Stimulated activated CD4-positive, alpha-beta T cell treated with anti-CD3 and anti-CD28 coated beads, TNF-alpha, amount 100 ng/mL, for 1 hour (primary cell): ENCODE results near the gene RAD23A.
"Not testable (repeated sequence)": the region's sequence is repeated elsewhere in the genome, so short reads cannot be mapped to it uniquely, and the experiment has no call there.

ENCODE experiments used
- DNase-seq, 3 donors: peaks; one replicate each; pipeline ENCODE4 v3.0.0-alpha.2; 2020; ENCODE audit warnings: low read depth in 3 of 3, low spot score in 1 of 3

The RAD23A gene

GRCh38 chr19:12937927-12938778, 7.5 kb upstream of the RAD23A start, which contains the start of gene CALR:
CALR (plus strand) TSS chr19:12938609; CDS start chr19:12938680, 71 bp downstream.
- DNase-seq, result peak; percentile 97 to 99 (median 98)

DNA sequence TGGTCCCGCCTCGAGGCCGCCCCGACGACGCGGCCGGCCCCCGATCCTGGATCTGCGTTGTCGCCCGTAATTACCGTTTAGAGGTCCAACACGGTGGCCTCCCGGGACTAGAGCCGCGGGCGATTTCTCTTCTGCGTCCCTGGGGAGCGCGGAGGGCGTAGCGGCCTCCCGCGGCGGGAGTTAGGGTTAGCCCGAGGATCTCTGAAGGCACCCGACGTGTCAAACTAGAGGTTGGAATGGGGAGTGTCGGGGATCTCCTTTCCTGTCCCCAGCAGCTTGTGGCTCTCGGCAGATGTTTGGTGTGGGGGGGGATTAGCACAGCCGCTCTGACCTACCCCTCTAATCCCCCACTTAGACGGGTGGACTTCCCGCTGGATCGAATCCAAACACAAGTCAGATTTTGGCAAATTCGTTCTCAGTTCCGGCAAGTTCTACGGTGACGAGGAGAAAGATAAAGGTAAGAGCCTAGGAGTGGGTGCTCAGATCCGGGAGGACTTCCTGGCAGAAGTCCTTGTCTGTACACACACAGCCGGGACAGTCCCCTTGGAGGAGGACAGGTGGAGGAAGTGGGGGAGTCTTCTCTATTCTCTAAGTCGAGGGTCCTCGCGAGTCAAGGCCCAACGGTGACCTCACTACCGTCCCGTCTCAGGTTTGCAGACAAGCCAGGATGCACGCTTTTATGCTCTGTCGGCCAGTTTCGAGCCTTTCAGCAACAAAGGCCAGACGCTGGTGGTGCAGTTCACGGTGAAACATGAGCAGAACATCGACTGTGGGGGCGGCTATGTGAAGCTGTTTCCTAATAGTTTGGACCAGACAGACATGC, 6.7 kb upstream of the RAD23A start:
- no peak for DNase-seq

DNA sequence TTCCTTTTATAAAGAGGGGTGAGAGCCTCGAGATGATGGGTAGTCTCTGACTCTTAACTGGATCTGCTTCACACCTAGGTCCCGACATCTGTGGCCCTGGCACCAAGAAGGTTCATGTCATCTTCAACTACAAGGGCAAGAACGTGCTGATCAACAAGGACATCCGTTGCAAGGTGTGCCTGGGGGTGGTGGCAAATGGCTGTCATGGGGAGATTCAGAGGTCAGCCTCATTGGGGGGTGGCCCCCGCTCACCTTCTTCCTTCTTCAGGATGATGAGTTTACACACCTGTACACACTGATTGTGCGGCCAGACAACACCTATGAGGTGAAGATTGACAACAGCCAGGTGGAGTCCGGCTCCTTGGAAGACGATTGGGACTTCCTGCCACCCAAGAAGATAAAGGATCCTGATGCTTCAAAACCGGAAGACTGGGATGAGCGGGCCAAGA, 5.7 kb upstream of the RAD23A start:
- DNase-seq, result no peak

GRCh38 chr19:12940897-12941296, 4.8 kb upstream of the RAD23A start:
- no peak for DNase-seq

- no peak for DNase-seq
These were observed 2.1 kb upstream of the RAD23A start for GRCh38 chr19:12943437-12944044.

DNA sequence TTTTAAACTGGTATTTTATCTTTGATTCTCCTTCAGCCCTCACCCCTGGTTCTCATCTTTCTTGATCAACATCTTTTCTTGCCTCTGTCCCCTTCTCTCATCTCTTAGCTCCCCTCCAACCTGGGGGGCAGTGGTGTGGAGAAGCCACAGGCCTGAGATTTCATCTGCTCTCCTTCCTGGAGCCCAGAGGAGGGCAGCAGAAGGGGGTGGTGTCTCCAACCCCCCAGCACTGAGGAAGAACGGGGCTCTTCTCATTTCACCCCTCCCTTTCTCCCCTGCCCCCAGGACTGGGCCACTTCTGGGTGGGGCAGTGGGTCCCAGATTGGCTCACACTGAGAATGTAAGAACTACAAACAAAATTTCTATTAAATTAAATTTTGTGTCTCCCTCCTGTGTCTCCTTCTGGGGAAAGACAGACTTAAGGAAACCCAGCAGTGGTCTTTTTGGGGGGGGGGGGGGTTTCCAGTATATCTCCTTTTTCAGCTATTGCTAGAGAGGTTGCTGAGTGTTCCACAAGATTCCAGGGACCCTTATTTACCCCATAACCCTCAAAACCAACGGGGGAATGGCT, 1.5 kb upstream of the RAD23A start:
- no peak for DNase-seq

DNA sequence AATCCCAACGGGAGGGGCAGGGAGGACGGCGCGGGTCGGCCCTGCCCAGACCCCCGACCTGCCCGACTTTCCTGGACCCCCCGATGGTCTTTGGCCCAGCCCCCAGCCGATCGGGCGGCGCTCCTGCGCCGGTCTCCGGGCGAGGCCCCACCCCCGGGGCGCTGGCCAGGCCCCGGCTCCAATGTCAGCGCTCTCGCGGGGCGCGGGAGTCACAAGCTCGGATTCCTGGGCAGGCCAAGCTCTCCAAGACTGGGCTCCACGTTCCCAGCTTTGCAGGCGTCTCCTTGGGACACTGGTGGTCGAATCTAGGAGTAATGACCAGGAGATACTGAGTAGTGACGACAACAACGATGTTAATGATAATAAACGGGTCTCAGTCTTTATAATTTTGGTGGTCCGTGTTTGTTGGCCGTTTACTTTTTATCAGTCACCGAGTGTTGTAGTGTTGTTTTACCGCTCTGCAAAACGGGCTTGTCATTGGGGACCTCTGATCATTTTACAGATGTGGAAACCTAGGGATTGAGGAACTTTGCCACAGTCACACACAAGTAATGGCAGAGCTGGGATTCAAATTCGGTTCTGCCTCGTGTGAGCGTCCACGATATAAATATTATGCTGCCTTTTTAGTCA, 545 bp downstream of the RAD23A start:
- peak in 1 of 3 donors; percentile 42 for DNase-seq

GRCh38 chr19:12946731-12947496, 1.3 kb downstream of the RAD23A start:
- no peak for DNase-seq

DNA sequence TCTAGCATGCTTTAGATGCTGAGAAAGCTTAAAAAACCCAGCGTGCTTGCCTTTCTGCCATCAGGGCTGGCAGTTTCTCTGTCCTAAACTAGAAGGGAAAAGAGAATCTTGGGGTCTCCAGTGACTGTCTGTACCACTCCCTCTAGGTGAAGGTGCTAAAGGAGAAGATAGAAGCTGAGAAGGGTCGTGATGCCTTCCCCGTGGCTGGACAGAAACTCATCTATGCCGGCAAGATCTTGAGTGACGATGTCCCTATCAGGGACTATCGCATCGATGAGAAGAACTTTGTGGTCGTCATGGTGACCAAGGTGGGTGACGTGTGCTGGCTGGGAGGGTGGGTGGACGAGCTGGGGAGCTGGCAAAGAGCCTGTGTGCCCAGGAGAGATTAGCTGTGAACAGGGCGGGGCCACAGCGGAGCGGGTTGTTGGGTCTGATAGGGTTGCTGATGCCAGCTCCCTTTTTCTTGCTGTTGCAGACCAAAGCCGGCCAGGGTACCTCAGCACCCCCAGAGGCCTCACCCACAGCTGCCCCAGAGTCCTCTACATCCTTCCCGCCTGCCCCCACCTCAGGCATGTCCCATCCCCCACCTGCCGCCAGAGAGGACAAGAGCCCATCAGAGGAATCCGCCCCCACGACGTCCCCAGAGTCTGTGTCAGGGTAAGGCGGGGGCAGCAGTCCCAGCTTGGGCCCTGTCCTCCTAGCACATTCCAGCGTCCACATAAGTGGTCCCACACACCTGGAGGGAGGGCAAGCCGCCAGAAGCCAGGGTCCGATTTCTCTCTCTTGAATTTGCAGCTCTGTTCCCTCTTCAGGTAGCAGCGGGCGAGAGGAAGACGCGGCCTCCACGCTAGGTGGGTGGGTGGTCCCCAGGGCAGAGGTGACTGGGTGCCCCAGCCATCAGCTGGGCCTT, 2.3 kb downstream of the RAD23A start:
- no peak for DNase-seq

GRCh38 chr19:12948612-12949362, 3.1 kb downstream of the RAD23A start:
- DNase-seq, result no peak

GRCh38 chr19:12949363-12950283, 4.0 kb downstream of the RAD23A start:
- DNase-seq, result no peak

- DNase-seq, result not testable (repeated sequence)
These were observed 6.4 kb downstream of the RAD23A start for GRCh38 chr19:12952050-12952449.

- no peak for DNase-seq
These were observed 7.0 kb downstream of the RAD23A start for GRCh38 chr19:12952488-12953137.

GRCh38 chr19:12953138-12953798, 7.6 kb downstream of the RAD23A start:
- DNase-seq, result no peak

DNA sequence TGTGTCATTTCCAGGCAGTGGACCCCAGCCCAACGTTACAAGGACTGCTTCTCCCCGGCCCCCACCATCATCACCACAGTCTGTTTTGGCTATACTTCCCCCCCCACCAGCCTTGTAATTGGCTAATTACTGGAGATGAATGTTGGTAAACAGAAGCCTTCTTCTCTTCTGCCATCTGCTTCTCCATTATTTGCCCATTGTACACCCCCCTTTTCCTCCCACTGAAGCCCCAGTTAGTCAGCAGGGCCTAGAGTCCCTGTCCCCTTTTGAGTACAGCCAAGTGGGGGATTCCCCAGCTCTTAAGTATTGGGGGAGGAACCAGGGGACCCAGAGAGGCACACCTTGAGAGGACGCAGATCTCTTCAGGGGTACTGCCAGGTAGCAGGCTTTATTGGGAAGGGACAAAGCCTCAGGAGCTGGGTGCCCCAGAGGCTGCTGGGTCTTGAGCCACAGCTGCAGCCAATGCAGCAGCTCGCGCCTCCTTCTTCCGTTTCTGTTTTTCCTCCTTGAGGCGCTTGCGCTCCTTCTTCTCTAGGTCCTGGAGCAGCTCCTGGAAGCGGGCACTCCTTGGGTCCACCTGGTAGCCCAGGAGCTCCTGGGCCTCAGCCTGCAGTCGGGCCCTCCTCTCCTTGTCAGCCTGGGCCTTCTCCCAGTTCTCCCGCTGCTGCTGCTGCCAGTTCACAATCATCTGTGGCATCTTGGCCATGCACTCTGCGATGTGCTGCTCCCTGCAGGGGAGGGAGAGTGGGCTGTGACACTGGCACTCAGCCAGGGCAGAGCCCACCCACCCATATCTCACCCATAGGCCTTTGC, 8.3 kb downstream of the RAD23A start:
- no peak for DNase-seq
